ENCODE data around the gene VDAC2.
"Not testable (repeated sequence)": the region's sequence is repeated elsewhere in the genome, so short reads cannot be mapped to it uniquely, and the experiment has no call there.

DNA sequence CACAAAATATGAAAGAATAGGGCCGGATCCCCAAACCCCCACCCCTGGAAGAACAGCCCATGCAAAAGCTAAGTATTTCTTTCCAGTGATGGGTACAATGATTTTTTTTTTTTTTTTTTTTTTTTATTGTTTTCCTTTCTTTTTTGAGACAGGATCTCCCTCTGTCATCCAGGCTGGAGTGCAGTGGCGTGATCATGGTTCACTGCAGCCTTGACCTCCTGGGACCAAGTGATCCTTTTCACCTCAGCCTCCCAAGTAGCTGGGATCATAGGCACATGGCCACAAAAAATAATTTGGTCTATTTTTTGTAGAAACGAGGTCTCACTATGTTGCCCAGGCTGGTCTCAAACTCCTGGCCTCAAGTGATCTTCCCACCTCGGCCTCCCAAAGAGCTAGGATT lies 16.0 kb upstream of the VDAC2 start:
- TF ChIP-seq FOXA1 (IDR thresholded peaks at IDR 0.05); FOXK2 (IDR thresholded peaks at IDR 0.05); LEF1 (IDR thresholded peaks at IDR 0.05; ENCODE audit: borderline replicate concordance); FOXM1 (IDR thresholded peaks at IDR 0.05; ENCODE audit: borderline replicate concordance); BHLHE40 (IDR thresholded peaks at IDR 0.05; ENCODE audit: borderline replicate concordance); NFRKB (IDR thresholded peaks at IDR 0.05): not testable (repeated sequence)
- TF ChIP-seq, protein P1, sequence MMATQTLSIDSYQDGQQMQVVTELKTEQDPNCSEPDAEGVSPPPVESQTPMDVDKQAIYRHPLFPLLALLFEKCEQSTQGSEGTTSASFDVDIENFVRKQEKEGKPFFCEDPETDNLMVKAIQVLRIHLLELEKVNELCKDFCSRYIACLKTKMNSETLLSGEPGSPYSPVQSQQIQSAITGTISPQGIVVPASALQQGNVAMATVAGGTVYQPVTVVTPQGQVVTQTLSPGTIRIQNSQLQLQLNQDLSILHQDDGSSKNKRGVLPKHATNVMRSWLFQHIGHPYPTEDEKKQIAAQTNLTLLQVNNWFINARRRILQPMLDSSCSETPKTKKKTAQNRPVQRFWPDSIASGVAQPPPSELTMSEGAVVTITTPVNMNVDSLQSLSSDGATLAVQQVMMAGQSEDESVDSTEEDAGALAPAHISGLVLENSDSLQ (IDR thresholded peaks at IDR 0.05): not testable (repeated sequence)
